ENCODE data around the gene OGFR. TPM values are rescaled to one million over a fixed set of nuclear protein-coding genes. Genes with fewer than 3 reads are reported as not detected.

The OGFR gene
- total and polyA plus RNA-seq, 9 donors: 16.7 to 26.6 (median 21.9) TPM

GRCh38 chr20:62832212-62832922 is 27.7 kb downstream of the OGFR start:
- H3K9me3 ChIP-seq (replicated peaks; ENCODE audit: control insufficient read depth, low read depth, low read length): no peaks in the 10 kb centered on the region
- H3K4me1 ChIP-seq (ENCODE audit: control insufficient read depth, insufficient read depth, low read length): peaks cover 23% of the 10 kb centered on the region
- WGBS (ENCODE audit: insufficient coverage): 32% methylated on average over 17 of the region's 22 CpGs
- no peaks in the 10 kb centered on the region for H3K36me3 ChIP-seq (ENCODE audit: control insufficient read depth, insufficient read depth, low read length)
- no peak overlapping the region for H3K27ac ChIP-seq (ENCODE audit: low read length)
- H3K4me3 ChIP-seq (ENCODE audit: low read length): no peak overlapping the region
- peak; percentile 43 for DNase-seq
- H3K27me3 ChIP-seq (ENCODE audit: control insufficient read depth, insufficient read depth, low read length): peaks cover 15% of the 10 kb centered on the region

- 60% methylated on average over 8 of the region's 14 CpGs for whole genome bisulfite sequencing (ENCODE audit: insufficient coverage)
- H3K36me3 ChIP-seq (ENCODE audit: control insufficient read depth, insufficient read depth, low read length): no peaks in the 10 kb centered on the region
- DNase-seq: no peak
- H3K4me3 ChIP-seq (ENCODE audit: low read length): no peak overlapping the region
- peaks cover 15% of the 10 kb centered on the region for H3K27me3 ChIP-seq (ENCODE audit: control insufficient read depth, insufficient read depth, low read length)
- H3K9me3 ChIP-seq (replicated peaks; ENCODE audit: control insufficient read depth, low read depth, low read length): no peaks in the 10 kb centered on the region
- no peak overlapping the region for H3K27ac ChIP-seq (ENCODE audit: low read length)
- peaks cover 23% of the 10 kb centered on the region for H3K4me1 ChIP-seq (ENCODE audit: control insufficient read depth, insufficient read depth, low read length)
Measured at GRCh38 chr20:62832951-62833391, 28.3 kb downstream of the OGFR start.

GRCh38 chr20:62834967-62835730 is 30.5 kb downstream of the OGFR start:
- WGBS (ENCODE audit: insufficient coverage): 62% methylated on average over 17 of the region's 24 CpGs
- DNase-seq: no peak

GRCh38 chr20:62835931-62836861 is 31.6 kb downstream of the OGFR start:
- Histone ChIP-seq H3K4me1 (ENCODE audit: control insufficient read depth, insufficient read depth, low read length) (peaks cover 19% of the 10 kb centered on the region), H3K36me3 (ENCODE audit: control insufficient read depth, insufficient read depth, low read length) (no peaks in the 10 kb centered on the region), H3K9me3 (replicated peaks; ENCODE audit: control insufficient read depth, low read depth, low read length) (no peaks in the 10 kb centered on the region), H3K27me3 (ENCODE audit: control insufficient read depth, insufficient read depth, low read length) (peaks cover 24% of the 10 kb centered on the region), H3K4me3 (ENCODE audit: low read length) (peak overlapping the region; percentile 8), H3K27ac (ENCODE audit: low read length) (peak overlapping the region; percentile 1)
- WGBS (ENCODE audit: insufficient coverage): 48% methylated on average over 50 of the region's 52 CpGs
- DNase-seq: peak; percentile 61

More at GRCh38 chr20:62834967-62835730, 30.5 kb downstream of the OGFR start:
- Histone ChIP-seq H3K36me3 (ENCODE audit: control insufficient read depth, insufficient read depth, low read length) (no peaks in the 10 kb centered on the region), H3K27me3 (ENCODE audit: control insufficient read depth, insufficient read depth, low read length) (peaks cover 22% of the 10 kb centered on the region), H3K9me3 (replicated peaks; ENCODE audit: control insufficient read depth, low read depth, low read length) (no peaks in the 10 kb centered on the region), H3K27ac (ENCODE audit: low read length) (no peak overlapping the region), H3K4me1 (ENCODE audit: control insufficient read depth, insufficient read depth, low read length) (peaks cover 23% of the 10 kb centered on the region), H3K4me3 (ENCODE audit: low read length) (no peak overlapping the region)

GRCh38 chr20:62836967-62837490 is 32.4 kb downstream of the OGFR start:
- H3K4me3 ChIP-seq (ENCODE audit: low read length): no peak overlapping the region
- H3K27me3 ChIP-seq (ENCODE audit: control insufficient read depth, insufficient read depth, low read length): peaks cover 24% of the 10 kb centered on the region
- no peak overlapping the region for H3K27ac ChIP-seq (ENCODE audit: low read length)
- no peaks in the 10 kb centered on the region for H3K9me3 ChIP-seq (replicated peaks; ENCODE audit: control insufficient read depth, low read depth, low read length)
- 91% methylated on average over 17 of the region's 19 CpGs for WGBS (ENCODE audit: insufficient coverage)
- DNase-seq: no peak
- no peaks in the 10 kb centered on the region for H3K36me3 ChIP-seq (ENCODE audit: control insufficient read depth, insufficient read depth, low read length)
- peaks cover 19% of the 10 kb centered on the region for H3K4me1 ChIP-seq (ENCODE audit: control insufficient read depth, insufficient read depth, low read length)

DNA sequence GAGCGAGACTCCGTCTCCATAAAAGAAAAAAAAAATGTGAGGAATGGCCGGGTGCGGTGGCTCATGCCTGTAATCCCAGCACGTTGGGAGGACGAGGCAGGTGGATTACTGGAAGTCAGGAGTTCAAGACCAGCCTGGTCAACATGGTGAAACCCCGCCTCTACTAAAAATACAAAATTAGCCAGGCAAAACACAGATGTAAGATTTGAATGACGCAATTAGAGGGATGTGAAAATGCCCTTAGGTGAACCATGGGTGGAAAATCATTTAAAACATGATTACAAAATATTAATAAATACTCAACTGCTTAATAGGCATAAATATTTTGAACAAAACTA is 33.1 kb downstream of the OGFR start:
- Histone ChIP-seq H3K4me1 (ENCODE audit: control insufficient read depth, insufficient read depth, low read length) (peaks cover 11% of the 10 kb centered on the region), H3K27ac (ENCODE audit: low read length) (no peak overlapping the region), H3K27me3 (ENCODE audit: control insufficient read depth, insufficient read depth, low read length) (peaks cover 24% of the 10 kb centered on the region), H3K9me3 (replicated peaks; ENCODE audit: control insufficient read depth, low read depth, low read length) (no peaks in the 10 kb centered on the region), H3K4me3 (ENCODE audit: low read length) (no peak overlapping the region), H3K36me3 (ENCODE audit: control insufficient read depth, insufficient read depth, low read length) (no peaks in the 10 kb centered on the region)
- DNase-seq: no peak
- WGBS (ENCODE audit: insufficient coverage): 94% methylated on average over 4 of the region's 8 CpGs

- DNase-seq: no peak
- Histone ChIP-seq H3K36me3 (ENCODE audit: control insufficient read depth, insufficient read depth, low read length) (no peaks in the 10 kb centered on the region), H3K9me3 (replicated peaks; ENCODE audit: control insufficient read depth, low read depth, low read length) (no peaks in the 10 kb centered on the region), H3K4me3 (ENCODE audit: low read length) (no peak overlapping the region), H3K4me1 (ENCODE audit: control insufficient read depth, insufficient read depth, low read length) (peaks cover 9% of the 10 kb centered on the region), H3K27ac (ENCODE audit: low read length) (no peak overlapping the region), H3K27me3 (ENCODE audit: control insufficient read depth, insufficient read depth, low read length) (peaks cover 24% of the 10 kb centered on the region)
- 75% methylated on average over 21 of the region's 27 CpGs for WGBS (ENCODE audit: insufficient coverage)
Measured at GRCh38 chr20:62838128-62838891, 33.7 kb downstream of the OGFR start.

- no peak overlapping the region for H3K4me3 ChIP-seq (ENCODE audit: low read length)
- H3K27ac ChIP-seq (ENCODE audit: low read length): no peak overlapping the region
- peaks cover 9% of the 10 kb centered on the region for H3K4me1 ChIP-seq (ENCODE audit: control insufficient read depth, insufficient read depth, low read length)
- 100% methylated on average over 4 of the region's 8 CpGs for WGBS (ENCODE audit: insufficient coverage)
- no peak for DNase-seq
- H3K9me3 ChIP-seq (replicated peaks; ENCODE audit: control insufficient read depth, low read depth, low read length): no peaks in the 10 kb centered on the region
- peaks cover 24% of the 10 kb centered on the region for H3K27me3 ChIP-seq (ENCODE audit: control insufficient read depth, insufficient read depth, low read length)
- H3K36me3 ChIP-seq (ENCODE audit: control insufficient read depth, insufficient read depth, low read length): no peaks in the 10 kb centered on the region
Measured at GRCh38 chr20:62839261-62839660, 34.6 kb downstream of the OGFR start.

DNA sequence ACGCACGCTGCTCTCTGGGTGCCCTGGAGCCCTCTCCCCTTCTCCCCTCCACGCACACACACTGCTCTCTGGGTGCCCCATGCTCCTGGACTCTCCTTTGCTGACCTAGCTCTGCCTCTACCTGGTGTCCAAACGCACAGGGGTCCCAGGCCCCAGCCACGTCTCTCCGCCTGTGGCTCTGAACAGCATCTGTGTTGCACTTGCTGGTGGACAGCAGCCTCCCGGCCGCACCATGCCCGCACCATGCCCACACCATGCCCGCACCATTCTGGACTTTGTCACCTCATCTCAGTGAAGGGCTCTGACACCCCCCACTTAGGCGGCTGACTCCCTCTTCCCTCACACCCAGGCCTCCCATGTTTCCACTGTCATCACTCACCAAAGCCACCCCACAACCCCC is 35.2 kb downstream of the OGFR start:
- Histone ChIP-seq H3K4me1 (ENCODE audit: control insufficient read depth, insufficient read depth, low read length) (peaks cover 9% of the 10 kb centered on the region), H3K4me3 (ENCODE audit: low read length) (no peak overlapping the region), H3K36me3 (ENCODE audit: control insufficient read depth, insufficient read depth, low read length) (no peaks in the 10 kb centered on the region), H3K9me3 (replicated peaks; ENCODE audit: control insufficient read depth, low read depth, low read length) (no peaks in the 10 kb centered on the region), H3K27me3 (ENCODE audit: control insufficient read depth, insufficient read depth, low read length) (peaks cover 24% of the 10 kb centered on the region), H3K27ac (ENCODE audit: low read length) (no peak overlapping the region)
- no peak for DNase-seq
- WGBS (ENCODE audit: insufficient coverage): 87% methylated on average over 7 of the region's 11 CpGs
